Activated naive CD4-positive, alpha-beta T cell treated with anti-CD3 and anti-CD28 coated beads, Interleukin-2, amount 50 U/mL, for 16 hours (primary cell): ENCODE data around the gene LPCAT1.
A peak's percentile ranks its signal among the peaks of the same experiment; 100 is the strongest.
"Not testable (repeated sequence)": the region's sequence is repeated elsewhere in the genome, so short reads cannot be mapped to it uniquely, and the experiment has no call there.

Experiments used
- DNase-seq: peaks from one replicate; pipeline ENCODE4 v3.0.0-alpha.2; 2020

LPCAT1 gene

DNA sequence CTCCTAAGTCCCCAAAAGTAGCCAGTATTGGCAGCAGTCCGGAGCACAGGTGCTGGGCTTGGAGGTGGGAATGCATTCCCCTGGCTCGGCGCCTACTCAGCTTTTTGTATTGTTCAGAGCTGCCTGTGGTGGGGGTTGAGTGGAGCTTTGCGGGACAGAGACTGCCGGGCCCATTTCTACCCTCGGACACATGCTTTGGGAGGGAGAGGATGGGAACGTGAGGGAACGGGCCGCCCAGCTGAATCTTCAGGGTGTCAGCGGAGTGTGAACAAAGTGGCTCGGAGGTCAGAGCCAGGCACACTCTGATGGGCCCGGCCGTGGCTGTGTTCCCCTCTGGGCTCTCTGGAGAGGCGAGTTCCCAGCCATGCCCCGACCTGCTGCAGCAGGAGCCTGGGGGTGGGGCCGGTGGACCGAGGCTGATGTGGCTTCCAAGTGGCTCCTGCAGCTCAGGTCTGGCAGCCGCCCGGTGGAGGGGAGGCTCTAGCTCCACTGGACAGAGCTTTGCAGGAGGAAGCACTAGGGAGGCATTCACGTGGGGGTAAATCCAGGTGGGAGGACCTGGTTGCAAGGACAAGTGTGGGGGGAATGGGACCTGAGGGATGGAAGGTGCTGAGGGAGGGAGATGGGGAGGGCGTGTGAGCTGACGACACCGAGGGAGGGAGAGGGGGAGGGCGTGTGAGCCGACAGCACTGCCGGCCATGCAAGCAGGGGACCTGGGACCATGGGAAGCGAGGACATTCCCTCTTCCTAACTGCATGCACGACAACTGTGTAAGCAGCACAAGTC, 47.4 kb downstream of the LPCAT1 start:
- peak; percentile 9 for DNase-seq

DNA sequence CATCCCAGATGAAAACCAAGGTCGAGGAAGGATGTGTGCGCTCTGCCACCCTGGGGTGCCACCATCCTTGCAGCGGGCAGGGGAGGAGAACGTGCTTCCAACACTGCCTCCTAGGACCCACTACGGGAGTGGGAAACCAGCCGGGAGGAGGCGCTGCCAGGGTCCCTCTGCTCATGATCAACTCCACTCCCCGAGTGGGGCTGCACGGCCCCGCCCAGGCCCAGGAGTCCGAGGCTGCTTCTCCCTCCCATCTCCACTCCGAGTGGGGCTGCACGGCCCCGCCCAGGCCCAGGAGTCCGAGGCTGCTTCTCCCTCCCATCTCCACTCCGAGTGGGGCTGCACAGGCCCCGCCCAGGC, 48.2 kb downstream of the LPCAT1 start:
- not testable (repeated sequence) for DNase-seq

GRCh38 chr5:1474866-1475543, 48.8 kb downstream of the LPCAT1 start:
- no peak for DNase-seq

GRCh38 chr5:1474183-1474839, 49.4 kb downstream of the LPCAT1 start:
- no peak for DNase-seq

DNA sequence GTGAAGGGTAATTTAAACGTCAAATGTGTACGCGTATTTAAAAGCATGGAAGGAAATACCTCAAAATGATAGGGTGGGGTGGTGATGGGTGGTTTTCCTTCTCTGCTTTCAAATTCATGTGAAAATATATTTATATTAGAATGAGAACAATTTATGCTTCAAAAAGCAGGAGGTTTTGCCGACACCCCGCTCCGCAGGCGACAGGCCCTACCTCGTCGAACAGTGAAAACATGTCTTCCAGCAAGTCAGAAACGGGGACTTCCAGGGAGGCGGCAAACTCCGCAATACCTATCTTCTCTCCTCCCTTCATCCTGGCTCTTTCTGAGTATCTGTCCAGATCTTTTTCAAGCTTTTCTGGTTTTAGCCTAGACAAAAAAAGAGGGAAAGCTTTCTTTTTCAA, 50.0 kb downstream of the LPCAT1 start:
- no peak for DNase-seq

DNA sequence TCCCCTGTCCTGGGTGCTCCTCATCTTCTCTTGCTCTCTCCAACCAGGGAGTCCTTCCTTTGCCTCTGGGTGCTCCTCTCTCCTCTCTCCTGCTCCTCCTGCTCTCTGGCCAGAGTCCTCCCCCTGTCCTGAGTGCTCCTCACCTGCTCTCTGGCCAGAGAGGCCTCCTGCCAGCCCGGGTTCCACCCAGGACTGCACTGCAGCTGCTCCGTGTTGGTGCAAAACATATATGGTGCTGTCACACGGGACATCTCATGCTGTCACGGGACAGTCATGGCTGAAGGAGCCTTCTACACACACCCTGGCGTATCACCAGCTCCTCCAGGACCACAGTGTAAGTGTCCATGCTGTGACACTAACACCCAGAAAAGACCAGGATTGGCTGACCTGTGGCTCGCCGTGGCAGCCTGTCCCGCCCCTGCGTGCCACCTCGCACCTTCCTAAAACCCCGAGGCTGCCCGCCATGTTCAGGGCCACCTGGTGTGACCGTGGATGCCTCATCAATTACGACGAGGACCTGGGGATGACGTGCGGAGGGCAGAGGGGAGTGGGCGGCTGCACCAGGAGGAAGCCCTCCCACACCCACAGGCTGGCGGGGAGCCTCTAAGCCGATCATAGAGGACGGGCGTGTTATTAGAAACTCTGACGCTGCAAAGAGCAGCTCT, 50.7 kb downstream of the LPCAT1 start:
- DNase-seq: no peak

GRCh38 chr5:1471997-1472963, 51.5 kb downstream of the LPCAT1 start:
- DNase-seq: no peak

GRCh38 chr5:1471240-1471853, 52.4 kb downstream of the LPCAT1 start:
- DNase-seq: no peak

GRCh38 chr5:1470762-1471211, 53.0 kb downstream of the LPCAT1 start:
- no peak for DNase-seq

GRCh38 chr5:1468629-1469527, 54.9 kb downstream of the LPCAT1 start:
- DNase-seq: no peak

- DNase-seq: no peak
These were observed 55.5 kb downstream of the LPCAT1 start for GRCh38 chr5:1468247-1468612.

GRCh38 chr5:1467341-1468246, 56.2 kb downstream of the LPCAT1 start:
- no peak for DNase-seq

DNA sequence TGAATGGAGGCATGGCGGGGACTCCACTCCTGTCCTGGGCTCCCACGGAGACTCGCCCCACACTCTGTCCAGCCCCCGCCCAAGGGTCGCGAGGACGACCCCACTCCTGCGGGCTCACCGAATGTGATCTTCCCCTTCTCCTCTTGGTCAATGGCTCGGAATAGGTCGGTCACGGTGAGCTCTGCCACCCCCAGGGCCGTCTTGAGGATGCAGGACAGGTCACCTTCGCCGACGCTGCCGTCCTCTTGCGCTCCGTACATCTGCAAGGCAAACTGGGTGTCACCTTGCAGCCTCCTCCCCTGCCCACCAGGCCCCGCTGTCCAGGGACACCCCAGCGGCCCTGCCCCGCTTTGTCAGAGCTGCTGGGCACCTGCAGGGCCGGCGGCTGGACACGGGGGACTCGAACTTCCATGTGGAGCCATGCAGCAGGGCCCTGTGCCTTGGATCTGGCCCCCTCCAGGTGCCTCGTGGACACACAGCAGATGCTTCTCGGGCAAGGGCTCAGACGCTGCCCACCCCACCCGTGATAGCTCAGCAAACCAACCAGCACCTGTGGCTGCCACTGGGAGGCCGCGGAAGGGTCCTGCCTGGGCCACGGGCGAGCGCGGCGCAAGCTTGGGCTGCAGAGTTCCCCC, 57.0 kb downstream of the LPCAT1 start:
- peak; percentile 9 for DNase-seq

DNA sequence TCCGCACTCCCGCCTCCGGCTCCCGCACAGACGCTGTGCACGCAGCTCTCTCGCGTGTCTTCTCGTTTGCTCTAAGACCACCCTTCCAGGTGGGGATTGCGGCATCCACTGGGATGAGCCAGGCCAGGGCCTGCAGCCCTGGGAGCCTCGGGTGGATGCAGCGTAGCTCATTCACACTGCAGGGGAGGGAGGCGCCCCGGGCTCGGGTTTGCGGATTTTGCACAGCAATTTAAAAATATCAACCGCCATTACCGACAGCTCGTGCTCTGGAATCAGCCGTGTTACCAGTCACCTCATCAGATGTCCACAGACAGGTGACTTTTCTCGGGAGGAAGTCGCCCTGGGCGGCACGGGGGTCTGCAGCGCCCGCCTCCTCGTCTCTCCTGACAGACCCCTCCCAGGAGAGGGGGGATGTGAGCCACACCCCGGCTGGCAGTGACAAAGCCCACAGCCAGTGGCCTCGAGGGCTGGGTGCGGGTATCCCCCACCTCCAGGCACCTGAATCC, 57.7 kb downstream of the LPCAT1 start:
- no peak for DNase-seq

GRCh38 chr5:1465117-1465516, 58.6 kb downstream of the LPCAT1 start:
- DNase-seq: no peak

GRCh38 chr5:1464511-1464910, 59.2 kb downstream of the LPCAT1 start:
- DNase-seq: no peak

DNA sequence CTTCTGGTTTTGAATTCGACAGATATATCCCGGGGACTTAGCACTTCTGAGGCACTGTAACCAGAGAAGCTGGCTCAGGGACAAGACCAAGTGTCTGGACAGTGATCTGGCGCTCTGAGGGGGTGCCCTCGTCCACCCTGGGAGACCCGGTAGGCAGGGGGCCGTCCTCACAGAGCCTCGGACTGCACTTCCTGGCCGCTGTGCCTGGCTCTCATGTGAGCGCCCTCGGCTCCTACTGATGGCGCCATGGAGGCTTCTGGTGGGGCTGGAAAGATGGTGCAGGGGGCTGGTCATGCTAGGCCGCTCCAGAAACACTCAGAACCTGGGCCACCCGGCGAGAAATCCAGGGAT, 59.7 kb downstream of the LPCAT1 start:
- DNase-seq: no peak

GRCh38 chr5:1463326-1464095, 60.2 kb downstream of the LPCAT1 start:
- no peak for DNase-seq
